HG03432 (cell line): ENCODE results near the gene OR2G3.

Experiments
- ATAC-seq: cut with Tn5 transposase; IDR thresholded peaks from one replicate; pipeline ENCODE4 v1.9.1; 2021; ENCODE audit warnings: mild to moderate bottlenecking, moderate library complexity; ENCODE audit not compliant: unreplicated experiment

The OR2G3 gene

DNA sequence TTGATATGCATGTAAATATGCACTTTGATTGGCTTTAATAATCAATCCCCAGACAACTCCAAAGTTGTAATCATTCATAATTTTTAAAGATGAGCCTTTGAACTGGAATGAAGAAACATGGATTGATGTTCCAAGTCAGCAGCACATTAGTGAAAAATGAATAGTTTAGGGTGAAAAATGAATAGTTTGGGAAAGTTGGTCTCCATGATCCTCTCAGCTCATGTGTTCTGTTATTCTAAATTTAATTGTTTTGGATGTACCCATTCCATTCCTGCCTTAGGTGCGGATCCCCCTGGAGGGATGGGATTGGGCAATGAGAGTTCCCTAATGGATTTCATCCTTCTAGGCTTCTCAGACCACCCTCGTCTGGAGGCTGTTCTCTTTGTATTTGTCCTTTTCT, at the start of gene OR2G3:
Gene OR2G3 (plus strand): TSS at position 301 of the 400 bp plus-strand sequence. CDS start 0 bp downstream, at position 301.
- no peak for ATAC-seq

GRCh38 chr1:247557926-247558674, 47.3 kb upstream of the OR2G3 start:
- no peak for ATAC-seq

DNA sequence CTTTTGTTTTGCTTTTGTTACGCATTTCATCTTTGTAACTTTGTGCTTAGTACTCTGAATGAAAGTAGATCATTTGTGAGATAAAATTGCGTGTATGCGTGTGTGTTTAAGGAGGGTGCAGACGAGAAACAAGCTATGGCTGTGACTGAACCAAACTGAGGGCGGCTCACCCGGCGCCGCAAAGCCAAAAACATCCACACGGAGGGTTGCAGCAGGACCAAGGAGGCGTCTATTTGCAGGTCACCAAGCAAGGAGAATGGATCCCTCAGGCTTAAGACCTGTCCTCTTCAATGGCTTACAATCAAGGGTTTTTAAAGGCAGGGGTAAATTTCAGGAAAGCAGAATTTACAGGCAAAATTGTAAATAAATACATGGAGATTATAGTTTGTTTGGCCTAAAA, 43.7 kb upstream of the OR2G3 start:
- ATAC-seq = no peak

GRCh38 chr1:247562198-247562597, 43.2 kb upstream of the OR2G3 start:
- ATAC-seq = no peak

DNA sequence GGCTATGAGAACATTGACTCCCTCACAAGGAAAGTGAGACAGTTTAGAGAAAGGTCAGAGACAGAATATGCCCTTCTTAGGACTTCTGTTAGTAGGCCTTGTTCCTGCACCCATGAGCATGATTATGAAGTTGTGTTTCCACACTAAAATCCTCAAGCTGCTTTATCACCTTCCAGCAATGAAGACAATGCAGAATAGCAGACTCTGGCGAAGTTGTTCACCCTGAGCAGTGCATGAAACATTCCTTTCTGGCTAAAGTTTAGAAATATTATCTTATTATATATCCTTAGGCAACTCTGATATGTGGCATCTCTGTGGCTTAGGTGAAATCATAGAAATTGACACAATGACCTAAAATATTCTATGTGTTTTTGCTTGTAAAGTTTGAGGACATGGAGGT, 31.1 kb upstream of the OR2G3 start:
- no peak for ATAC-seq

- ATAC-seq = no peak
These were observed 30.7 kb upstream of the OR2G3 start for GRCh38 chr1:247574664-247575063.

- peak; percentile 55 for ATAC-seq
These were observed 28.9 kb upstream of the OR2G3 start for GRCh38 chr1:247576514-247576913.

GRCh38 chr1:247578946-247579460, 26.4 kb upstream of the OR2G3 start:
- no peak for ATAC-seq

GRCh38 chr1:247588060-247588459, 17.3 kb upstream of the OR2G3 start, which contains the start of gene OR2G2:
Gene OR2G2, plus strand, starts transcription at chr1:247588360. Its CDS starts 0 bp downstream, at chr1:247588360.
- ATAC-seq = no peak

DNA sequence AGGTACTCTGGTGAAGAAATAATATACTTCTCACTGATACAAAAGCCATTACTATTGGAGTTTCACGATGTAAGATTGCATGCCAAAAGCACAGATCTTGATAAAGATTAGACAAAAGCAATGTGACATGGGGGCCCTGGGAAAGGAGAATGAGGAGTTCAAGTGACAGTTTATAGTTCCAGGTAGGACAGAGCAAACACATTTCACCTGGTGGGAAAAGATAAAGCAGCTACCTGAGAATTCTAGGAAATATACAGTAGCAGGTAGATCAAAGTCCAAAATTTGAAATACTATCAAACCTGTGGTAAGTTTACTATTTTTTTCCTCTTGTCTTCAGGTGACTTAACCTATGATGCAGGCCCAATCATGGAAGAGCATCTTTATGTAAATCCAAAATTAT, 8.0 kb downstream of the OR2G3 start:
- no peak for ATAC-seq

DNA sequence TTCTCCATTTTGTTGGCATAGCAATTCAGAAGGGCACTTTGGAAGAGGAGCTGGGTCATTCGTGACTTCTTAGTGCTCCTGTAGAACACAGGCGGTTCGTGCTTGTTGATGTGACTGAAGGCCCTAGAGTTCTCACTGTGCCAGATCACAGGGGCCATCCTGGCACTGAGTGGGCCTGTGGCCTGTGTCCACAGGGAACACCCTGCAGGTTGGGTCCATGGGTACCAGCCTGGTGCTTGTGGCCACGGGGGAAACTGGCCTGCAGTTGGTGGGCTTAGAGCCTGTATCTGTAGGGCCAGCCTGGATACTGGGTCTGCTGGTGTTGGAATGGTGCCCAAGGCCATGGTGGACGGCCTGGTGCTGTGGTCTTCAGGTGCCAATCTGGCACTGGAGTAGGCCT, 9.2 kb downstream of the OR2G3 start:
- no peak for ATAC-seq

DNA sequence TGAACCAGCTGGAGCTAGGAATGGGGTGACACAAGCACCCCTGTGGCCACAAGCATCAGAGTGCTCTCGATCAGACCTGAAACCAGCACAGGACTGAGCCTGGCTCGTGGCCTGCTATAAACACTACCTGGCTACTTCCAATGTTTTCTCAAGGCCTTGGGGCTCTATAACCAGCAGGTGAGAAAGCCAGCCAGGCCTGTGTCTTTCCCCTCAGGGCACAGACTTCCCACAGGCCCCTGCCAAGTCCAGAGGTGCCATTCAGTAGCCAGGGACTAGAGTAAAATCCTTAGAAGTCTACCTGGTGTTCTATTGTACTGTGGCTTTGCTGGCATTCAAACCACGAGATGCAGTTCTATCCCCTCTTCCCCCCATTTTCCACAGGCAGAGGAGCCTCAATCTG, 22.6 kb downstream of the OR2G3 start:
- ATAC-seq = no peak

DNA sequence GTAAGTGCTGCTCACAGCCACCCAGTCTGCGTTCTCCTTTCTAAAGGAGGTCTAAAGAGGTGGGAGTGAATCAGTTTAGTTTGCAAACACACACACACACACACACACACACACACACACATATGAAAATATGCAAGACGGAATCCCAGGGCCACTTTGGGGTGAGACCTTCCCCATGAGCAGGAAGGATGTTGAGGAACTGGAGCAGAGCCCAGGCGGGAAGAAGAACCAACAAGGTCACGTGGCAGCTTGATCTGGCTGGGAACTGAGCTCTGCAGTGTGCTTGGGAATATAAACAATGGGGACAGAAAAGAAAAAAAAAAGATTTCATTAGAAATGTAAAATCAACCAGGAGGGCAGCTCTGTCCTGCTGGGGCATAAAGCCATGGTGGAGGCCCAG, 32.6 kb downstream of the OR2G3 start:
- no peak for ATAC-seq

GRCh38 chr1:247638781-247639180, 33.4 kb downstream of the OR2G3 start:
- ATAC-seq = no peak

- ATAC-seq = no peak
These were observed 34.1 kb downstream of the OR2G3 start for GRCh38 chr1:247639381-247639981.

DNA sequence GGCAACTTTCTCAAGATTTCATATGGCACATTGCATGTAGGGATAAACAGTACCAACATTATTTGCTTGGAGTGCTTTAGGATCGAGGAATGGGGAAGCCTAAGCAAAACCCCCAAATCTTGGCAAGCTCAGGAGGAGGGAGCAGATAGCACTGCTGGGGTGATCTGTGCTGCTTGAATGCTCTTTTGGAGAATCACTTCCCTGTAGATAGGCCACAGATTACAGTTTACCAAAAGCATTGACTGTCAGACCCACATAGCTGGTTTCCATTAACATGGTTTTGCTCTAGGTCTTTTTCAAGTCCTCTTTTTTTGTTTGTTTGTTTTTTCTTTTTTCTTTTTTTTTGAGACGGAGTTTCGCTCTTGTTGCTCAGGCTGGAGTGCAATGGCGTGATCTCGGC, 37.4 kb downstream of the OR2G3 start:
- ATAC-seq = no peak

DNA sequence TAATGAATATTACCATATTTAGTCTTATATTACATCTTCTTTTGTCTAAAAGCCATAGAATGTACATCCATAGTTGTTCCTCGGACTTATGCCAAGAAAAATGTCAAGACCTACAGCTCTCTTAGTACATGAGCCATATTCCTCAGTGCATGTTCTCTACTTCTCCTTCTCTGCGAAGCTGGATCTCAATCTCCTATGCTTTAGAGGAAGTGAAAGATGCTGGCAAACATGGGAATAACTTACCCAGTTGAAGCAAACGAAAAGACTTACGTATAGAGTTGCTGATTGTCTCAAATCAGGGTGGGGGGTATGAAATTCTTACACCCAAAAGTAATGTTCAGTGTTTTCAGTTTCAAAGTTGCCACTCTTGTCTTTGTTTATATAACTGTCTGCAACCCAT, 41.5 kb downstream of the OR2G3 start:
- ATAC-seq = no peak

DNA sequence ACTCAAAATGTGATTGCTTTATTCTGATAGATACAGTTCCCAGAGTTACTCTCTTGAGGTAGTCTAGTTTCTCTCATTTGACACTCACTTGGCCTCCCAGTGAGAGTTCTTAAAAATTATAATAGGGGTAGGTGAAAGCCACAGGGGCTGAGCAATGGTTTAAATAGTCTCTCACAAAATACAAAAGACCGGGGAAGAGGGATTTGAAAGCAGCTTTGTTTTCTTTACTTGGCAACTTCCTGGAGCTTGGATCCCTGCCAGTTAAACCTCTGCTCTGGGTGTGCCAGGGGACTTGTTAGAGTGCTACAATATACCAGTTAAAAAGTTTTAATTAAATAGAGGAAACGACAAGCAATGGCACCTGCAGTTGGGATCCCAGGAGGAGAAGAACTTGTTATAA, 42.5 kb downstream of the OR2G3 start:
- no peak for ATAC-seq

- ATAC-seq = no peak
These were observed 47.7 kb downstream of the OR2G3 start for GRCh38 chr1:247653040-247653439.
